ENCODE data around the gene PRM1. TPM values are rescaled to one million over a fixed set of nuclear protein-coding genes. Genes with fewer than 3 reads are reported as not detected.

PRM1 gene
- total and polyA plus RNA-seq, 2 of the 13 experiments (the other 11 are each of a cell fraction or from before 2014, with no cell fraction given) = not detected

DNA sequence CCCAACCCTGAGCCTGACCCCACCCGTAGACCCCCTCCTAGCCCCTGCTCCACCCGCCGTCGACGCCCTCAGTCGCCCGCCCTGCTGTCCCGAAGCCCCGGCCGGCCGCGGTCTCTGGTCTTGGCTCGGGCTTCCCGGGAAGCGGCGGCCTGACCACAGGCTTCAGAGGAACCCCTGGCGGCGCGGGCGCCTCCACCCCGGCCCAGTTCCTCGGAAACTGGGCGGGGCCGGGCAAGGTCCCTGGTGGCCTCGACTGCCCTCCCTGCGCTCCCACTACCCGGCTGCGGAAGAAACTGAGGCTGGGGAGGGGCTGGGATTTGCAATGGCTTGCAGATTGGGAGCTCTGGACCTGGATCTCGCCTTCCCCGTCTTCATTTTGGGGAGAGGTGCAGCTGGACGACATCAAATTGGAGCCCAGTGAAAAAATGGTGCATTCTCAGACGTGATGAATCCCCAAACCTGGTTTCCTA, 24.4 kb downstream of the PRM1 start (continued):
- TF ChIP-seq, protein P1, sequence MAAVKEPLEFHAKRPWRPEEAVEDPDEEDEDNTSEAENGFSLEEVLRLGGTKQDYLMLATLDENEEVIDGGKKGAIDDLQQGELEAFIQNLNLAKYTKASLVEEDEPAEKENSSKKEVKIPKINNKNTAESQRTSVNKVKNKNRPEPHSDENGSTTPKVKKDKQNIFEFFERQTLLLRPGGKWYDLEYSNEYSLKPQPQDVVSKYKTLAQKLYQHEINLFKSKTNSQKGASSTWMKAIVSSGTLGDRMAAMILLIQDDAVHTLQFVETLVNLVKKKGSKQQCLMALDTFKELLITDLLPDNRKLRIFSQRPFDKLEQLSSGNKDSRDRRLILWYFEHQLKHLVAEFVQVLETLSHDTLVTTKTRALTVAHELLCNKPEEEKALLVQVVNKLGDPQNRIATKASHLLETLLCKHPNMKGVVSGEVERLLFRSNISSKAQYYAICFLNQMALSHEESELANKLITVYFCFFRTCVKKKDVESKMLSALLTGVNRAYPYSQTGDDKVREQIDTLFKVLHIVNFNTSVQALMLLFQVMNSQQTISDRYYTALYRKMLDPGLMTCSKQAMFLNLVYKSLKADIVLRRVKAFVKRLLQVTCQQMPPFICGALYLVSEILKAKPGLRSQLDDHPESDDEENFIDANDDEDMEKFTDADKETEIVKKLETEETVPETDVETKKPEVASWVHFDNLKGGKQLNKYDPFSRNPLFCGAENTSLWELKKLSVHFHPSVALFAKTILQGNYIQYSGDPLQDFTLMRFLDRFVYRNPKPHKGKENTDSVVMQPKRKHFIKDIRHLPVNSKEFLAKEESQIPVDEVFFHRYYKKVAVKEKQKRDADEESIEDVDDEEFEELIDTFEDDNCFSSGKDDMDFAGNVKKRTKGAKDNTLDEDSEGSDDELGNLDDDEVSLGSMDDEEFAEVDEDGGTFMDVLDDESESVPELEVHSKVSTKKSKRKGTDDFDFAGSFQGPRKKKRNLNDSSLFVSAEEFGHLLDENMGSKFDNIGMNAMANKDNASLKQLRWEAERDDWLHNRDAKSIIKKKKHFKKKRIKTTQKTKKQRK (IDR thresholded peaks at IDR 0.05; ENCODE audit: low read length) = no peak
- TF ChIP-seq ZNF260 (CRISPR knock-in tag; IDR thresholded peaks at IDR 0.05; ENCODE audit: borderline replicate concordance, low read depth) (no peak), ZNF563 (CRISPR knock-in tag; IDR thresholded peaks at IDR 0.05) (0 out of 2 replicates have a peak, but pooled peaks have one; percentile 23), KDM5A (IDR thresholded peaks at IDR 0.05; ENCODE audit: borderline replicate concordance, low read length) (no peak), ISL2 (CRISPR knock-in tag; IDR thresholded peaks at IDR 0.05) (no peak), ZNF75D (CRISPR knock-in tag; IDR thresholded peaks at IDR 0.05; ENCODE audit: borderline replicate concordance) (no peak), HDAC1 (CRISPR knock-in tag; IDR thresholded peaks at IDR 0.05) (peak; percentile 70), ZNF317 (CRISPR knock-in tag; IDR thresholded peaks at IDR 0.05) (0 out of 2 replicates have a peak, but pooled peaks have one; percentile 49), SNAPC2 (CRISPR knock-in tag; IDR thresholded peaks at IDR 0.05) (0 out of 2 replicates have a peak, but pooled peaks have one; percentile 9), ZNF562 (CRISPR knock-in tag; IDR thresholded peaks at IDR 0.05; ENCODE audit: borderline replicate concordance) (no peak), GZF1 (CRISPR knock-in tag; IDR thresholded peaks at IDR 0.05) (peak; percentile 76; the same call in 1 of the 2 replicates), CHCHD3 (CRISPR knock-in tag; IDR thresholded peaks at IDR 0.05) (0 out of 2 replicates have a peak, but pooled peaks have one; percentile 5), IKZF4 (CRISPR knock-in tag; IDR thresholded peaks at IDR 0.05; ENCODE audit: borderline replicate concordance, low read depth, not compliant biosample characterization) (peak; percentile 84), NR1H2 (CRISPR knock-in tag; IDR thresholded peaks at IDR 0.05; ENCODE audit: borderline replicate concordance, low read depth) (0 out of 2 replicates have a peak, but pooled peaks have one; percentile 38), MXD4 (CRISPR knock-in tag; IDR thresholded peaks at IDR 0.05) (no peak), SIX4 (CRISPR knock-in tag; IDR thresholded peaks at IDR 0.05) (no peak)
- TF ChIP-seq, protein P2, sequence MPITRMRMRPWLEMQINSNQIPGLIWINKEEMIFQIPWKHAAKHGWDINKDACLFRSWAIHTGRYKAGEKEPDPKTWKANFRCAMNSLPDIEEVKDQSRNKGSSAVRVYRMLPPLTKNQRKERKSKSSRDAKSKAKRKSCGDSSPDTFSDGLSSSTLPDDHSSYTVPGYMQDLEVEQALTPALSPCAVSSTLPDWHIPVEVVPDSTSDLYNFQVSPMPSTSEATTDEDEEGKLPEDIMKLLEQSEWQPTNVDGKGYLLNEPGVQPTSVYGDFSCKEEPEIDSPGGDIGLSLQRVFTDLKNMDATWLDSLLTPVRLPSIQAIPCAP (CRISPR knock-in tag; IDR thresholded peaks at IDR 0.05; ENCODE audit: low read depth) = no peak
- TF ChIP-seq, protein P3, sequence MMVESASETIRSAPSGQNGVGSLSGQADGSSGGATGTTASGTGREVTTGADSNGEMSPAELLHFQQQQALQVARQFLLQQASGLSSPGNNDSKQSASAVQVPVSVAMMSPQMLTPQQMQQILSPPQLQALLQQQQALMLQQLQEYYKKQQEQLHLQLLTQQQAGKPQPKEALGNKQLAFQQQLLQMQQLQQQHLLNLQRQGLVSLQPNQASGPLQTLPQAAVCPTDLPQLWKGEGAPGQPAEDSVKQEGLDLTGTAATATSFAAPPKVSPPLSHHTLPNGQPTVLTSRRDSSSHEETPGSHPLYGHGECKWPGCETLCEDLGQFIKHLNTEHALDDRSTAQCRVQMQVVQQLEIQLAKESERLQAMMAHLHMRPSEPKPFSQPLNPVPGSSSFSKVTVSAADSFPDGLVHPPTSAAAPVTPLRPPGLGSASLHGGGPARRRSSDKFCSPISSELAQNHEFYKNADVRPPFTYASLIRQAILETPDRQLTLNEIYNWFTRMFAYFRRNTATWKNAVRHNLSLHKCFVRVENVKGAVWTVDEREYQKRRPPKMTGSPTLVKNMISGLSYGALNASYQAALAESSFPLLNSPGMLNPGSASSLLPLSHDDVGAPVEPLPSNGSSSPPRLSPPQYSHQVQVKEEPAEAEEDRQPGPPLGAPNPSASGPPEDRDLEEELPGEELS (CRISPR knock-in tag; IDR thresholded peaks at IDR 0.05) = no peak
- TF ChIP-seq, protein P4, sequence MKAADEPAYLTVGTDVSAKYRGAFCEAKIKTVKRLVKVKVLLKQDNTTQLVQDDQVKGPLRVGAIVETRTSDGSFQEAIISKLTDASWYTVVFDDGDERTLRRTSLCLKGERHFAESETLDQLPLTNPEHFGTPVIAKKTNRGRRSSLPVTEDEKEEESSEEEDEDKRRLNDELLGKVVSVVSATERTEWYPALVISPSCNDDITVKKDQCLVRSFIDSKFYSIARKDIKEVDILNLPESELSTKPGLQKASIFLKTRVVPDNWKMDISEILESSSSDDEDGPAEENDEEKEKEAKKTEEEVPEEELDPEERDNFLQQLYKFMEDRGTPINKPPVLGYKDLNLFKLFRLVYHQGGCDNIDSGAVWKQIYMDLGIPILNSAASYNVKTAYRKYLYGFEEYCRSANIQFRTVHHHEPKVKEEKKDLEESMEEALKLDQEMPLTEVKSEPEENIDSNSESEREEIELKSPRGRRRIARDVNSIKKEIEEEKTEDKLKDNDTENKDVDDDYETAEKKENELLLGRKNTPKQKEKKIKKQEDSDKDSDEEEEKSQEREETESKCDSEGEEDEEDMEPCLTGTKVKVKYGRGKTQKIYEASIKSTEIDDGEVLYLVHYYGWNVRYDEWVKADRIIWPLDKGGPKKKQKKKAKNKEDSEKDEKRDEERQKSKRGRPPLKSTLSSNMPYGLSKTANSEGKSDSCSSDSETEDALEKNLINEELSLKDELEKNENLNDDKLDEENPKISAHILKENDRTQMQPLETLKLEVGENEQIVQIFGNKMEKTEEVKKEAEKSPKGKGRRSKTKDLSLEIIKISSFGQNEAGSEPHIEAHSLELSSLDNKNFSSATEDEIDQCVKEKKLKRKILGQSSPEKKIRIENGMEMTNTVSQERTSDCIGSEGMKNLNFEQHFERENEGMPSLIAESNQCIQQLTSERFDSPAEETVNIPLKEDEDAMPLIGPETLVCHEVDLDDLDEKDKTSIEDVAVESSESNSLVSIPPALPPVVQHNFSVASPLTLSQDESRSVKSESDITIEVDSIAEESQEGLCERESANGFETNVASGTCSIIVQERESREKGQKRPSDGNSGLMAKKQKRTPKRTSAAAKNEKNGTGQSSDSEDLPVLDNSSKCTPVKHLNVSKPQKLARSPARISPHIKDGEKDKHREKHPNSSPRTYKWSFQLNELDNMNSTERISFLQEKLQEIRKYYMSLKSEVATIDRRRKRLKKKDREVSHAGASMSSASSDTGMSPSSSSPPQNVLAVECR (CRISPR knock-in tag; IDR thresholded peaks at IDR 0.05; ENCODE audit: borderline replicate concordance) = no peak
